Mucosa of stomach (tissue), 1 donor: Measurements from ENCODE around the gene GMDS.

Source experiments
- H3K27me3 ChIP-seq: one replicate; pipeline ENCODE4 v1.7.0; 2013; ENCODE audit warnings: mild to moderate bottlenecking, low read length; ENCODE audit not compliant: control insufficient read depth, insufficient read depth
- H3K36me3 ChIP-seq: one replicate; pipeline ENCODE4 v1.7.0; 2013; ENCODE audit warnings: low read length; ENCODE audit not compliant: control insufficient read depth, insufficient read depth
- H3K4me1 ChIP-seq: one replicate; pipeline ENCODE4 v1.7.0; 2013; ENCODE audit warnings: mild to moderate bottlenecking, low read length; ENCODE audit not compliant: control insufficient read depth, insufficient read depth
- H3K4me3 ChIP-seq: one replicate; pipeline ENCODE4 v1.7.0; 2013; ENCODE audit warnings: low read length
- H3K9ac ChIP-seq: one replicate; pipeline ENCODE4 v1.7.0; 2013; ENCODE audit warnings: mild to moderate bottlenecking, low read length, moderate library complexity
- H3K9me3 ChIP-seq: one replicate; pipeline ENCODE4 v1.7.0; 2013; ENCODE audit warnings: mild to moderate bottlenecking, low read length, moderate library complexity; ENCODE audit not compliant: control insufficient read depth
- donor health status: Pancreatic carcinoma.

GMDS gene

DNA sequence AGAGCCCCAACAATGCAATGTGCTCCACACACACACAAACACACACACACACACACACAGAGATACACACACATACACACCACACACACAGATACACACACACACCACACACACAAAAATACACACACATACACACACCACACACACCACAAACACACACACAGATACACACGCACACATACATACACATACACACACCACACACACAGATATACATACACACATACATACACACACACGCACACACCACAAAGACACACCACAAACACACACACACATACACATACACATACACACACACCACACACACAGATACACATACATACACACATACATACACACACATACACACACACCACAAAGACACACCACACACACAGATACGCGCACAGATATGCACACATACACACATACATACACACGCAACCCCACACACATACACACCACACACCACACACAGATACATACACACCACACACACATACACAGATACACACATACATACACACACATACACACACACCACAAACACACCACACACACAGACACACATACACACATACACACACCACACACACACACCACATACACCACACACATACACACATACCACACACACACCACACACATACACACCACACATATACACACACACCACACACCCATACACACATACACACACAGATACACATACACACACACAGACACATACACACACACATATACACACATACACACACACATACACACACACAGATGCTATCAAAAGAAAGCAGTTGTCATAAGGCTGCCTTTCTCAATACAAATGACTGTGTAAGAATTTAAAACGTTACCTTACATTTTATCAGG lies 507.7 kb downstream of the GMDS start:
- H3K27me3 ChIP-seq = no peaks in the 10 kb centered on the region
- no peaks in the 10 kb centered on the region for H3K9me3 ChIP-seq
- H3K4me3 ChIP-seq = no peak overlapping the region
- H3K36me3 ChIP-seq = no peaks in the 10 kb centered on the region
- H3K4me1 ChIP-seq = peaks cover 16% of the 10 kb centered on the region
- no peak overlapping the region for H3K9ac ChIP-seq

DNA sequence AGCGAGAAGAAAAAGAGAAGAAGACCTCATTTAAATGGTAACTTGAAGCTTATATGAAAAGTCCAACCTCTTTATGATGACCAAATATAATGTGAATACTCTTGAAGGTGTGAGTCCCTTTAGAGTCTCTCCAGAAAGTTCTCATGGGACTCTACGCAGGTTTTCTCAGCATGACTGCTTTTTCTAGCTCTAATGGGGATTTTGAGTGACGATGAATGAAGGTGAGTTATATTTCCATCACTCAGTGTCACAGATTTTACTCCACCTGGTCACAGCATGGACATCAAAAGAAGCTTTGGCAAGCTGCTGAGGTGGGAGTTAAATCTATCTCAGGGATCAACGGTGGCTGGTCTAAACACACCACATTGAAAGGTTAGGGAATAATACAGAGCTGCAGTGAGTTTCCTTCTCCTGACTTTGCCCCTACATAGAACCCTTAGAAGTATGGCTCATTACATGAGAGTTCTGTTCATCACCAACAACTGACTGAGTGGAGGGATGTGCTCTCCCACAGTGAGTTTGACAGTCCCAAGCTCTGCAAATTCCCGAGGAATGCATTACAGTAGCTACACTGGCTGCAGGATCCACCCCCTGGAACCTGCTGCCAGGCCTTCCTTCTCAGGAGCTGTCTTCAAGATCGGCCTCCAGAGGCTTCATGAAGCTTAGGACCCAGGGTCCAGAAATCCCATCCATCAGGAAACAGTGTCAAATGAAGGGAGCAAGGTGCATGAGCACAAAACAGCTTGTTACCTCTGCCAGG lies 508.9 kb downstream of the GMDS start:
- Histone ChIP-seq H3K36me3 (no peaks in the 10 kb centered on the region), H3K4me3 (no peak overlapping the region), H3K4me1 (peaks cover 16% of the 10 kb centered on the region), H3K27me3 (no peaks in the 10 kb centered on the region), H3K9me3 (no peaks in the 10 kb centered on the region), H3K9ac (no peak overlapping the region)

DNA sequence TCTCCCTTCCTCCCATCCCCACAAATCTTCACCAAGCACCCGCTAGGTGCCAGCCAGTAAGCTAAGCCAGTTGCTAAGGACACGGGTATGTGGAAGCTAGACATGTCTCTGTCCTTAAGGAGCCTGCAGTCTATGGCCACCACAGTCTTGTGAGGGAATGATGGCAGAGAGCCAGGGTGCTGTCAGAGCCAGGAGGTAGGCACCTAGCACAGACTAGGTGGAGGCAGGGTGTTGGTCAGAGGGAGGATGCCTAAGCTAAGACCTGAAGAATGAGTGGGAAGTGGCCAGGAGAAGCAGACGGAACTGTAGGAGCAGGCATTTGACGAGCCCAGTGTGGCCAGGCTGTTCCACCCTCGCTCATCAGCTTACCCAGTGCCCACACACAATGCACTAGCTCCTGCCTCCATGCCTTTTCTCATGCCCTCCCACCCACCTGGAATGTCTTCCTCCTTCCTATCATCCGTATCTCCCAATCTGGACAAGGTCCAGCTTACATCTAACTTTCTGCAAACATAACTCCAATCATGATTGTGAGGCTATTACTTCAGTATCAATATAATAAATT lies 510.1 kb downstream of the GMDS start:
- Histone ChIP-seq H3K4me3 (no peak overlapping the region), H3K4me1 (peaks cover 16% of the 10 kb centered on the region), H3K27me3 (no peaks in the 10 kb centered on the region), H3K9ac (no peak overlapping the region), H3K9me3 (no peaks in the 10 kb centered on the region), H3K36me3 (no peaks in the 10 kb centered on the region)

DNA sequence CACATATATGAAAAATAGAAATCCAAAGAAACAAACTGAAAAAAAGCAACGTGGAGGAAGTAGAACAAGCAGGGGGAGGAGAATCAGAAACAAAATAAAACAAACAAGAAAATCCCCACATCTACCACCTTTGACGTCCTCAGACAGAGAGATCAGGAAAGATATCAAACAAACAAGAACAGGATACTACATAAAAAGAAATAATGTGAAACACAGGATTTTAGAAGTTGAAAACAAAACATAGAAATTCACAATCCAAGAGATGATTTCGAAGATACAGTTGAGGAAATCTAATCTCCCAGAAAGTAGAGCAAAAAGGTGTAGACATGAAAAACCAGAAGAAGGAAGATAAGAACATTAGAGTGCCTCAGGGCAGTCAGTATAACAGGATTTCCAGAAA lies 514.5 kb downstream of the GMDS start:
- no peak overlapping the region for H3K9ac ChIP-seq
- no peaks in the 10 kb centered on the region for H3K36me3 ChIP-seq
- H3K4me1 ChIP-seq = peaks cover 8% of the 10 kb centered on the region
- H3K4me3 ChIP-seq = no peak overlapping the region
- H3K27me3 ChIP-seq = no peaks in the 10 kb centered on the region
- H3K9me3 ChIP-seq = no peaks in the 10 kb centered on the region

DNA sequence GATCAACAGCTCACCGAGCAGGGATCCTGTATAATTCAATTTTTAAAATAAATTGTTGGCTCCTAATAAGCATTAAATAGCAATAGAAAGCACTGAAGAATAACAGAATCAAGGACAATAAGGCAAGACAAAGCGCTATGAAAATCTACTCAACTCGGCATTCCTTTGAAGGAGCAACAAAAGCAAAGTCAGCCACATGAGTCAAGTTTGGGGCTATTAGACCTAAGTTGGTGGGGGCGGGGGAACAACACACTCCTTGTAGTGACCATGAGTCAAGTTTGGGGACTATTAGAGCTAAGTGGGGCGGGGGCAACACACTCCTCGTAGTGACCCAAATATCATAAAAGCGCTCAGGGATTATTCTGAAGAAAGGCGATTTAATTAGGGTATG lies 515.7 kb downstream of the GMDS start:
- Histone ChIP-seq H3K9ac (no peak overlapping the region), H3K4me1 (peaks cover 4% of the 10 kb centered on the region), H3K4me3 (no peak overlapping the region), H3K9me3 (no peaks in the 10 kb centered on the region), H3K36me3 (no peaks in the 10 kb centered on the region), H3K27me3 (no peaks in the 10 kb centered on the region)

DNA sequence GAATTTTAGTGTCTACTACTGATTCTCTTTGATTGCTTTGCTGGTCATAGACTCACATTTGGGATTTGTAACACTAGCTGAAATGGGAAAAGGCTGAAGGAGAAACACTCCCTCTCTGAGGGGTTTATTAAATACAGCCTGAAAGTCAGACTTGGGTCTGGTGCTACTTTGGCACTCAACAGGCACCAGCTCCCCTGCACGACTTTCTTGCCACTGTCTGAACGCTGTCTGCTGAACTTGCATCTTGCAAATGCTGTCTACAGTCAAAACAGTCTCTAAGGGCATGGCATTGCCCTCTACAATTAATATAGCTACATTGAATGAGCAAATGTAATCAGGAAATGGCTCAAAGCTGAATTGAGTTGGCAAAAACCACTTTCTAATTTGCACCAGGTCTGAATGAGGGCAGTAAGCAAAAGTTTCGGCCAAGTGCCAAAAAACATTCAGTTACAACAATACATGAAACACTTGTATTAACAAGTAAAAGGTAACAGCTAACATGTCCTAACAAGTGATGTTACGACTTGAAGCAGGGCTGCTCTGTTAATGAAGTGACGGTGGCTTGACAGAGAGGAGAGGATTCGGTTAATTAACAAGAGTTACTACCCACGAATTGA lies 516.2 kb downstream of the GMDS start:
- no peaks in the 10 kb centered on the region for H3K9me3 ChIP-seq
- H3K4me1 ChIP-seq = peaks cover 4% of the 10 kb centered on the region
- H3K9ac ChIP-seq = no peak overlapping the region
- H3K4me3 ChIP-seq = no peak overlapping the region
- no peaks in the 10 kb centered on the region for H3K36me3 ChIP-seq
- H3K27me3 ChIP-seq = no peaks in the 10 kb centered on the region

DNA sequence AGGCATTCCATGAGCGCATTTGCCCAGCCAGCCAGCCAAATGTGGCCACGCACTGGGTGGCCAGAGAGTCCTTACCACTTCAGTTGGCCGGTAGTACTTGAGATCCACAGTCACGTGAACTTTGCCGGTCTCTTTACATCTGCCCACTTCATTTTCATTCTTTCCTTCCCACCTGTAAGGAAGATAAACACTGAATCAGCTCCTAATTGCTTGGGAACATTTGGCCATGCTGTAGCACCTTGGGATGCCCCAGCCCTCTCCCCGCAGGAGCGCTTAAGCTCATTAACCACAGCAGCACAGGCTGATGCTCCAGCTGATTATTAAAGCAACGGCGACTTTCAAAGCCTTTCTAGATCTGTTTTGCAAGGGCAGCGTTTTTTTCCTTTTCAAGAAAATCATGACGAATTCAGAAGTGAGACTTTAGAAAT lies 519.0 kb downstream of the GMDS start:
- Histone ChIP-seq H3K9me3 (no peaks in the 10 kb centered on the region), H3K9ac (no peak overlapping the region), H3K36me3 (no peaks in the 10 kb centered on the region), H3K4me1 (peaks cover 4% of the 10 kb centered on the region), H3K27me3 (no peaks in the 10 kb centered on the region), H3K4me3 (no peak overlapping the region)

DNA sequence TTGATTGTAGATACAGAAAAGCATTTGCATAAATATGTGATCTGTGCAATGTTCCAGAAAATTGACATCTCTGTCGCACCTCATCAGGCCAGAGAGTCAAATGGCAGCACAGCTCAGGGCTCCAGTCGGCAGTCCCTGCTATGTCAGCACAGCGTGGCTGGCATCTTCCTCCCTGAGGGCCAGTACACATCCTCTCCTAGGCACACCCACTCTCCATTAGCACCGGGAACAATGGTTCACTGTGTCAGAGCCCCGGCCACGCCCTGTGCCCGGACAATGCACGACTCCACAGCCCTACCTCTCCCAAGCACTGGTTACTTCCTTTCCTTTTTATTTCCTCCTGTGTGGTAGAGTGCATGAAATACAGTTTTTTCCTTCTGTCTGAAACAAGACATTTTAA lies 520.8 kb downstream of the GMDS start:
- Histone ChIP-seq H3K4me1 (peaks cover 4% of the 10 kb centered on the region), H3K27me3 (no peaks in the 10 kb centered on the region), H3K9ac (no peak overlapping the region), H3K9me3 (no peaks in the 10 kb centered on the region), H3K4me3 (no peak overlapping the region), H3K36me3 (no peaks in the 10 kb centered on the region)

DNA sequence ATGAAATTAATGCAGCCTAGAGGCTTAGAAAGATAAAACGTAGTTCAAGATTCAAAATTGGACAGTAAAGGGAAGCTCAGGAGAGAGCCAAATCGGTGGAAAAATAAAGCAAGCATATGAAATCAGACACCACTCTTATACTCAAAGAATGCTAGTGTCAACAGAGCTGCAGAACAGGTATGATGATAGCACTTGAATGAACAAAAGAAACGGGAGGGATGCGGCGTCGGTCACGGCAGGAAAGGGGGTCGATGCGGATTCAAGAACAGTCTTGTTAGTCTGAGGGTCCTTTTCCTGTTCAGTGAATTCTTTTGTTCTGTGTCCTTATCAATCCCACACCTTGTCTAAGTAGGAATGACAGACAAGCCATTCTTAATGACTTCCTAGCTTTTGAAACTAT lies 521.3 kb downstream of the GMDS start:
- H3K9me3 ChIP-seq = no peaks in the 10 kb centered on the region
- no peaks in the 10 kb centered on the region for H3K27me3 ChIP-seq
- H3K36me3 ChIP-seq = no peaks in the 10 kb centered on the region
- no peak overlapping the region for H3K9ac ChIP-seq
- no peak overlapping the region for H3K4me3 ChIP-seq
- peaks cover 4% of the 10 kb centered on the region for H3K4me1 ChIP-seq

DNA sequence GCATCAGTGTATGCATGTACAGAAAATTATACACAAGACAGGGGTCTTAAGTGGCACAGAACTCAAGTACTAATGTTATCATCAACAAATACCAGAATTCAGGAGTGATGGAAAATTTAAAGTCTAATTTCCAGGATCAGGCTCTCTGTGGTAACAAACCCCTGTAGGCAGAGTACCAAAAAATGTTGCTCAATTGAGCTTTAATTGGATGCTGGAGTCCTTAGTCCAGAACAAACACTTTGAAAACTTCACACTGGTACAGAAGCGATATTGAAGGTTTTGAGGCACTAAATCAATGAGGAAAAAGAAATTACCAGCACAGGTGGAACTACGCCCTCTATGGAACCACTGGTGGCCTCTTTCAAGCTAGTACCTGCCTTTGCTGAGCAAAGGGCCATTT lies 522.6 kb downstream of the GMDS start:
- Histone ChIP-seq H3K27me3 (no peaks in the 10 kb centered on the region), H3K9ac (no peak overlapping the region), H3K4me3 (no peak overlapping the region), H3K36me3 (no peaks in the 10 kb centered on the region), H3K4me1 (peaks cover 4% of the 10 kb centered on the region), H3K9me3 (no peaks in the 10 kb centered on the region)

DNA sequence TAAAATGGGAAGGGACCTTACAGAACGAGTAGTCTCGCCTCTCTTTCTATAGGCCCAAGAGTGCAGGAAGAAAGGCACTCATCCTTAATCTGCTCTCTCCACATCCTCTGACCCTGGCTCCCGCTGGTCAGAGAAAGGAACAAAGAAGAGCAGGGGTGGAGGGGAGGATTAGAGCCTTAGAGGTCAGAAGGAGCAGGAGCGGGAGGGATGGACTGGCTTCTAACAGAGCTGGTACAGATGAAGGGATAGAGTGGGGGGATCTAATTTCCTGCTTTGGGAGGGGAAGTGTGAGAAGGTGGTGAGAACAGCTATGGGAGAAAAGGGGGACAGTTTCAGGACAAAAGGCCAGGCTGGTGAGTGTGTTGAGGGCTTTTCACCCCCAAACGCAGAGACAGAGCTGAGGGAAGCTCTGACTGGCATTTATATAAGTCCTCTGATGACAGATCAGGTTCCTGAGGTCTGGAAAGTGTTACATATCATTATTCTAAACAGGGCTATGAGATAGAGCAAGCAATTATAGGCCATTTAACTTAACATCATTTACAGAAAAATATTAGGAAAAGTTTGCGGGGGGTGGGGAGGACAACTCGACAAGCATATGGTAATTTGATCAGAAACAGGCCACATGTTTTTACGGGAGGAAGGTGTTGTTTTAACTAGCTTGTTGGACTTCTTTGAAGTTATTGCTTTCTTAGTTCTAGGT lies 524.6 kb downstream of the GMDS start:
- Histone ChIP-seq H3K4me3 (no peak overlapping the region), H3K9me3 (no peaks in the 10 kb centered on the region), H3K36me3 (no peaks in the 10 kb centered on the region), H3K9ac (no peak overlapping the region), H3K27me3 (no peaks in the 10 kb centered on the region), H3K4me1 (peaks cover 4% of the 10 kb centered on the region)
